ENCODE data around the gene PPIL6.
A peak's percentile ranks its signal among the peaks of the same experiment; 100 is the strongest.

PPIL6 gene

GRCh38 chr6:109440331-109441068 lies at the start of gene PPIL6, which contains the start of gene SMPD2:
TSS of gene PPIL6 (minus strand) at chr6:109440628. CDS start at chr6:109440590, 38 bp downstream.
TSS of gene SMPD2 (plus strand) at chr6:109440724. CDS start at chr6:109441122, 398 bp downstream.
- DNase-seq: peak; percentile 74

- DNase-seq: no peak
Observed at GRCh38 chr6:109488001-109488400, 47.6 kb upstream of the PPIL6 start.

- no peak for DNase-seq
Observed at GRCh38 chr6:109486068-109486467, 45.6 kb upstream of the PPIL6 start.

- no peak for DNase-seq
Observed at GRCh38 chr6:109485266-109485935, 45.0 kb upstream of the PPIL6 start.

GRCh38 chr6:109484122-109484521 lies 43.7 kb upstream of the PPIL6 start:
- DNase-seq: no peak

- DNase-seq: no peak
Observed at GRCh38 chr6:109483735-109484057, 43.3 kb upstream of the PPIL6 start.

- peak; percentile 86 for DNase-seq
Observed at GRCh38 chr6:109482905-109483734, 42.7 kb upstream of the PPIL6 start, which contains the start of gene ZBTB24. TSS of gene ZBTB24 (minus strand) at chr6:109483219. CDS start at chr6:109482026, 1,193 bp downstream.

GRCh38 chr6:109480993-109481480 lies 40.6 kb upstream of the PPIL6 start:
- no peak for DNase-seq

- peak; percentile 40 for DNase-seq
Observed at GRCh38 chr6:109478841-109479624, 38.6 kb upstream of the PPIL6 start.

- DNase-seq: no peak
Observed at GRCh38 chr6:109478222-109478805, 37.9 kb upstream of the PPIL6 start.

- no peak for DNase-seq
Observed at GRCh38 chr6:109477725-109478124, 37.3 kb upstream of the PPIL6 start.

GRCh38 chr6:109477184-109477583 lies 36.8 kb upstream of the PPIL6 start:
- DNase-seq: no peak

GRCh38 chr6:109475625-109476024 lies 35.2 kb upstream of the PPIL6 start:
- DNase-seq: no peak

- no peak for DNase-seq
Observed at GRCh38 chr6:109474995-109475394, 34.6 kb upstream of the PPIL6 start.

GRCh38 chr6:109473120-109473519 lies 32.7 kb upstream of the PPIL6 start:
- no peak for DNase-seq

GRCh38 chr6:109472132-109472995 lies 31.9 kb upstream of the PPIL6 start:
- no peak for DNase-seq

GRCh38 chr6:109471105-109471810 lies 30.8 kb upstream of the PPIL6 start:
- no peak for DNase-seq

- no peak for DNase-seq
Observed at GRCh38 chr6:109469591-109470189, 29.3 kb upstream of the PPIL6 start.

GRCh38 chr6:109467696-109468095 lies 27.3 kb upstream of the PPIL6 start:
- DNase-seq: no peak

Data from stimulated activated CD4-positive, alpha-beta T cell treated with anti-CD3 and anti-CD28 coated beads, Interleukin-4, amount 100 ng/mL, for 24 hours (primary cell).